ENCODE results near the gene MCC. TPM values are rescaled to one million over a fixed set of nuclear protein-coding genes. Genes with fewer than 3 reads are reported as not detected.

The MCC gene
- total RNA-seq, 2 donors from 2014 or later: 7.5 to 9.9 TPM

- ATAC-seq (no peak), DNase-seq (no peak)
- H3K9me3 ChIP-seq: no peaks in the 10 kb centered on the region
- no peak overlapping the region for H3K27ac ChIP-seq
- H3K4me3 ChIP-seq: no peak overlapping the region
- peaks cover 4% of the 10 kb centered on the region for H3K4me1 ChIP-seq
- H3K27me3 ChIP-seq: no peaks in the 10 kb centered on the region
- intact Hi-C loops (cut with DNase I): no loop called here
- TF ChIP-seq POLR2A (IDR thresholded peaks at IDR 0.05) (no peak), CTCF (IDR thresholded peaks at IDR 0.05) (no peak)
- no peaks in the 10 kb centered on the region for H3K36me3 ChIP-seq (replicated peaks in 1 of 2; ENCODE audit: insufficient read depth in 1 of 2, low read depth in 2 of 2)
- WGBS, 2 donors: 80 to 93% methylated on average over 3 of the region's 3 CpGs
Measured at GRCh38 chr5:113343343-113343742, 144.9 kb downstream of the MCC start.

GRCh38 chr5:113340537-113340936, 147.7 kb downstream of the MCC start:
- no peak for TF ChIP-seq CTCF (IDR thresholded peaks at IDR 0.05)
- no peak for TF ChIP-seq POLR2A (IDR thresholded peaks at IDR 0.05)
- no peak for DNase-seq
- intact Hi-C loops (cut with DNase I): no loop called here
- ATAC-seq: no peak
- Histone ChIP-seq H3K27me3 (no peaks in the 10 kb centered on the region), H3K36me3 (replicated peaks in 1 of 2; ENCODE audit: insufficient read depth in 1 of 2, low read depth in 2 of 2) (no peaks in the 10 kb centered on the region), H3K4me3 (no peak overlapping the region), H3K27ac (no peak overlapping the region), H3K4me1 (peaks cover 4% of the 10 kb centered on the region), H3K9me3 (no peaks in the 10 kb centered on the region)
- 79 to 87% methylated on average over 7 of the region's 7 CpGs for WGBS, 2 donors

GRCh38 chr5:113338628-113339027, 149.6 kb downstream of the MCC start:
- no peak overlapping the region for H3K4me3 ChIP-seq
- peaks cover 4% of the 10 kb centered on the region for H3K4me1 ChIP-seq
- TF ChIP-seq POLR2A (IDR thresholded peaks at IDR 0.05) (no peak), CTCF (IDR thresholded peaks at IDR 0.05) (no peak)
- 49 to 52% methylated on average over 3 of the region's 3 CpGs for WGBS, 2 donors
- DNase-seq (no peak), ATAC-seq (peak; percentile 74)
- H3K27me3 ChIP-seq: no peaks in the 10 kb centered on the region
- no peaks in the 10 kb centered on the region for H3K9me3 ChIP-seq
- no peaks in the 10 kb centered on the region for H3K36me3 ChIP-seq (replicated peaks in 1 of 2; ENCODE audit: insufficient read depth in 1 of 2, low read depth in 2 of 2)
- intact Hi-C loops (cut with DNase I): no loop called here
- H3K27ac ChIP-seq: peak overlapping the region in 1 of 4 donors; percentile 34

- Histone ChIP-seq H3K27me3 (no peaks in the 10 kb centered on the region), H3K9me3 (no peaks in the 10 kb centered on the region), H3K36me3 (replicated peaks in 1 of 2; ENCODE audit: insufficient read depth in 1 of 2, low read depth in 2 of 2) (no peaks in the 10 kb centered on the region), H3K4me3 (no peak overlapping the region), H3K27ac (peak overlapping the region in 1 of 4 donors; percentile 34), H3K4me1 (peaks cover 4% of the 10 kb centered on the region)
- ATAC-seq (no peak), DNase-seq (no peak)
- no peak for TF ChIP-seq CTCF (IDR thresholded peaks at IDR 0.05)
- TF ChIP-seq POLR2A (IDR thresholded peaks at IDR 0.05): no peak
- WGBS, 2 donors: 72 to 78% methylated on average over 6 of the region's 6 CpGs
- intact Hi-C loops (cut with DNase I): no loop called here
Measured at GRCh38 chr5:113337515-113338415, 150.5 kb downstream of the MCC start.
